OCI-LY7 (cell line): Measurements from ENCODE around the gene WNT7B.

Experiments used
- CTCF ChIP-seq: fragments of 200-600 bp; sonication (generic); conservative IDR thresholded peaks from 2 replicates; pipeline ENCODE4 v1.5.1; 2014; ENCODE audit warnings: mild to moderate bottlenecking, antibody characterized with exemption, low read length, moderate library complexity, mixed read lengths
- EZH2phosphoT487 ChIP-seq: fragments of 200-600 bp; sonication (generic); IDR thresholded peaks from 2 replicates; pipeline ENCODE4 v1.6.1; 2018; ENCODE audit warnings: low read depth, borderline replicate concordance, mild to moderate bottlenecking, mixed run types, antibody characterized with exemption, low read length, moderate library complexity, mixed read lengths

- no peak for TF ChIP-seq CTCF
- TF ChIP-seq EZH2phosphoT487: no peak
Measured at GRCh38 chr22:45980268-45980570, 3.3 kb upstream of the WNT7B start.
